CD4-positive, alpha-beta T cell (primary cell): Measurements from ENCODE around the gene TARS3. TPM values are rescaled to one million over a fixed set of nuclear protein-coding genes. Genes with fewer than 3 reads are reported as not detected.

Experiments
- ATAC-seq: fragments of 200-7000 bp; cut with Tn5 transposase; one replicate; pipeline ENCODE4 v1.10.0; 2022; ENCODE audit warnings: mild to moderate bottlenecking; ENCODE audit not compliant: poor library complexity
- CTCF ChIA-PET: fragments of 350-600 bp; sonication (Branson Sonifier 250); formaldehyde crosslinking; loops from one replicate; lab custom pipeline; 2021; ENCODE audit warnings: antibody characterized with exemption, inconsistent platforms; lab: Charles Lee
- POLR2A ChIA-PET: fragments of 350-600 bp; sonication (Branson Sonifier 250); formaldehyde crosslinking; loops from one replicate; lab custom pipeline; 2021; ENCODE audit warnings: antibody characterized with exemption, inconsistent platforms; lab: Charles Lee
- DNase-seq, 14 experiments: peaks; one replicate each; pipeline ENCODE4 v3.0.0-alpha.2; 2013 to 2020; ENCODE audit warnings: mixed read lengths in 2 of 14
- H3K27ac ChIP-seq, 2 donors: one replicate each; pipeline versions ENCODE4 v1.5.1 to v1.7.0; 2013; ENCODE audit warnings: low read length in 2 of 2, low read depth in 1 of 2, mild to moderate bottlenecking in 1 of 2
- H3K27me3 ChIP-seq, 2 experiments: 1 replicate in 1 of 2; 2 replicates in 1 of 2; pipeline versions ENCODE4 v1.6.1 to v1.7.0; 2013; ENCODE audit warnings: low read length in 2 of 2, control low read depth in 1 of 2, mild to moderate bottlenecking in 1 of 2, moderate library complexity in 1 of 2; ENCODE audit not compliant: insufficient read depth in 2 of 2, control insufficient read depth in 1 of 2
- H3K36me3 ChIP-seq: one replicate; pipeline ENCODE4 v1.6.1; 2013; ENCODE audit warnings: low read length, control low read depth; ENCODE audit not compliant: insufficient read depth
- H3K4me1 ChIP-seq: one replicate; pipeline ENCODE4 v1.6.1; 2013; ENCODE audit warnings: low read length, control low read depth; ENCODE audit not compliant: insufficient read depth
- H3K4me3 ChIP-seq: one replicate; pipeline ENCODE4 v1.5.1; 2013; ENCODE audit warnings: mild to moderate bottlenecking, low read length, moderate library complexity
- H3K9me3 ChIP-seq, 2 experiments: 1 replicate in 1 of 2; 2 replicates in 1 of 2; pipeline versions ENCODE4 v1.6.1 to v1.7.0; 2013; ENCODE audit warnings: low read length in 2 of 2, mild to moderate bottlenecking in 2 of 2, control low read depth in 1 of 2, moderate library complexity in 1 of 2; ENCODE audit not compliant: control insufficient read depth in 1 of 2, insufficient read depth in 1 of 2
- H3K27ac Mint-ChIP-seq: one replicate; pipeline ENCODE4 v1.8.0; 2020; ENCODE audit warnings: mixed read lengths
- H3K27me3 Mint-ChIP-seq: one replicate; pipeline ENCODE4 v1.8.0; 2021; ENCODE audit warnings: mixed read lengths
- H3K36me3 Mint-ChIP-seq: one replicate; pipeline ENCODE4 v1.8.0; 2021; ENCODE audit warnings: low read depth, mixed read lengths
- H3K4me1 Mint-ChIP-seq: one replicate; pipeline ENCODE4 v1.8.0; 2021; ENCODE audit warnings: low read depth, mixed read lengths
- H3K4me3 Mint-ChIP-seq: one replicate; pipeline ENCODE4 v1.8.0; 2020; ENCODE audit warnings: mild to moderate bottlenecking, mixed read lengths
- H3K9me3 Mint-ChIP-seq: one replicate; pipeline ENCODE4 v1.8.0; 2020; ENCODE audit warnings: mixed read lengths
- intact Hi-C, 2 experiments: fragments of 100-400 bp; cut with DNase I in 1 of 2; cut with micrococcal nuclease in 1 of 2; formaldehyde crosslinking; loops; one replicate each; pipeline versions ENCODE4 v1.15.1 to v1.9.0; 2023 to 2025; cut with DNase I, micrococcal nuclease
- total RNA-seq, 174 experiments: library from RNA in 2 of 174; stranded (reverse) in 2 of 174; gene quantifications; one replicate each; pipeline ENCODE4 v1.2.3 and lab custom pipeline; 2021 to 2026
- TF ChIP-seq, protein P1 (sequence below): fragments of 200-600 bp; IDR thresholded peaks from one replicate; pipeline ENCODE4 v1.8.0; 2022; ENCODE audit warnings: antibody characterized with exemption, mild to moderate bottlenecking

TARS3 gene
- total RNA-seq, 2 experiments from 2014 or later, result 16.6 to 18.1 TPM

DNA sequence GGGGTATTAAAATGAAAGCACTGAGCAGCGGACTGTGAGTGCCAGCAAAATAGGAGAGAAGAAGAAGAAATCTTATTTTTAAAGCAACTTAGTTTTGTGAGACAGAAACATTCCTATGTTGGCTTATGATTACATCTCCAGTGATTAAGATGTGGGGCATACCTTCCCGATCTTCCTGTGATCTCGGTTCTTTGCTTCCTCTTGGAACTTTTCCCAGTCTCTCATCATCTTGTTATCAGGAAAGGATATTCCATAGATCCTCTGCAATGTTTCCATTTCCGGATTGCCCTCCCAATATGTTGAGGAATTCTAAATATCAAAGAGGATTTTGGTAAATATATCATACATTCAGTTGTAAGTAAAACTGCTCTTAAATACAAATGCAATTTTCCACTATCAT, 22.2 kb downstream of the TARS3 start:
- Histone ChIP-seq H3K36me3 (peaks cover 78% of the 10 kb centered on the region), H3K4me3 (no peak overlapping the region), H3K9me3 (no peaks in the 10 kb centered on the region), H3K27ac (no peak overlapping the region), H3K27me3 (no peaks in the 10 kb centered on the region), H3K4me1 (peaks cover 16% of the 10 kb centered on the region)
- no peak overlapping the region for H3K4me3 Mint-ChIP-seq
- H3K27ac Mint-ChIP-seq, result no peak overlapping the region
- DNase-seq (no peak), ATAC-seq (no peak)
- H3K27me3 Mint-ChIP-seq, result no peaks in the 10 kb centered on the region
- TF ChIP-seq, protein P1, sequence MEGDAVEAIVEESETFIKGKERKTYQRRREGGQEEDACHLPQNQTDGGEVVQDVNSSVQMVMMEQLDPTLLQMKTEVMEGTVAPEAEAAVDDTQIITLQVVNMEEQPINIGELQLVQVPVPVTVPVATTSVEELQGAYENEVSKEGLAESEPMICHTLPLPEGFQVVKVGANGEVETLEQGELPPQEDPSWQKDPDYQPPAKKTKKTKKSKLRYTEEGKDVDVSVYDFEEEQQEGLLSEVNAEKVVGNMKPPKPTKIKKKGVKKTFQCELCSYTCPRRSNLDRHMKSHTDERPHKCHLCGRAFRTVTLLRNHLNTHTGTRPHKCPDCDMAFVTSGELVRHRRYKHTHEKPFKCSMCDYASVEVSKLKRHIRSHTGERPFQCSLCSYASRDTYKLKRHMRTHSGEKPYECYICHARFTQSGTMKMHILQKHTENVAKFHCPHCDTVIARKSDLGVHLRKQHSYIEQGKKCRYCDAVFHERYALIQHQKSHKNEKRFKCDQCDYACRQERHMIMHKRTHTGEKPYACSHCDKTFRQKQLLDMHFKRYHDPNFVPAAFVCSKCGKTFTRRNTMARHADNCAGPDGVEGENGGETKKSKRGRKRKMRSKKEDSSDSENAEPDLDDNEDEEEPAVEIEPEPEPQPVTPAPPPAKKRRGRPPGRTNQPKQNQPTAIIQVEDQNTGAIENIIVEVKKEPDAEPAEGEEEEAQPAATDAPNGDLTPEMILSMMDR, result no peak
- peaks cover 29% of the 10 kb centered on the region for H3K4me1 Mint-ChIP-seq
- peaks cover 79% of the 10 kb centered on the region for H3K36me3 Mint-ChIP-seq
- ChIA-PET POLR2A (interaction anchor here (0.9 kb wide), 1 partner anchor 22 kb away, joined by 3 read pairs; the partner anchor contains the start of gene TARS3), CTCF (no interaction called here)
- no peaks in the 10 kb centered on the region for H3K9me3 Mint-ChIP-seq
- intact Hi-C loops, result no loop called here

DNA sequence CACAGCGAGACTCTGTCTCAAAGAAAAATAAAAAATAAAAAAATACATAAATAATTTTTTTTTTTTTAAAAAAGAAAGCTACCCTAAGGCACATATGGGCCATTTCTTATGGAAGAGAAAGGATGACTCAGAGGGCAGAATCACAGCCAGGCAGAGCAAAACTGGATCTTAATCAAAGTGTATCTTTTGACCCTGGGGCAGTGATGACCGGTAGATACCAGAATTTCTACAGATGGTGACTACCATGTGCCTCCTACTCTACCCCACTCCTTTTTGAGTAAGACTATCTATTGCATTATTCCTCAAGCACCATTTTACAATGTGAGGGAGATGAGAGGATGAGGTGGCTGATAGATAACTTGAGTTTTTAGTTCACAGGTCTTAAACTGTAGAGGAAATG, 26.0 kb downstream of the TARS3 start:
- intact Hi-C loops, result no loop called here
- Mint-ChIP-seq H3K4me3 (no peak overlapping the region), H3K36me3 (peaks cover 92% of the 10 kb centered on the region), H3K4me1 (peaks cover 44% of the 10 kb centered on the region), H3K27ac (peak overlapping the region; percentile 42), H3K9me3 (no peaks in the 10 kb centered on the region), H3K27me3 (no peaks in the 10 kb centered on the region)
- CTCF ChIA-PET, result no interaction called here
- DNase-seq, result no peak
- H3K4me1 ChIP-seq, result peaks cover 19% of the 10 kb centered on the region
- POLR2A ChIA-PET, result interaction anchor here (0.8 kb wide), 1 partner anchor 25 kb away, joined by 5 read pairs; no protein-coding TSS in a partner anchor
- ATAC-seq, result no peak
- H3K9me3 ChIP-seq, result no peaks in the 10 kb centered on the region
- TF ChIP-seq, protein P1, result no peak
- H3K27me3 ChIP-seq, result no peaks in the 10 kb centered on the region
- H3K4me3 ChIP-seq, result no peak overlapping the region
- peaks cover 83% of the 10 kb centered on the region for H3K36me3 ChIP-seq
- H3K27ac ChIP-seq, result no peak overlapping the region

DNA sequence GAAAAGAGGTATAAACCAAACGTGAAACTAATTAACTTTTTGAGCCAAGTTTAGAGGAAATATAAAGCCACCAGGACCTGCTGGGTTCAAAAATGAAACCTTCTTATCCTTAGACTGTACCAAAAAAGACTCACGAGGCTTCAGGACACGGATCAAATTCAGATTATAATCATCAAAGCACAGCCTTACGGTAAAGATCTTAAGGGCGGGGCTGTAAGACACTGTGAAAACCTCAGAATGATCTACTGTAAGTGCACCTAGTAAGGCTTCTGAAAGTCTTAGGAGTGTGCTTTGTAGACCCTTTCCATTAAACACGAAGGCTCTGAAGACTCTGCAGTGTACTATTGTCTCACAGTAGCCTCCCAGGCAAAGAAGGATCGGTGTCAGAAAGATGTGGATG, 26.8 kb downstream of the TARS3 start:
- intact Hi-C loops, result loop anchor here in 1 of 2 experiments (2.0 kb wide), 1 partner anchor 27 kb away; the partner anchor contains the start of gene TARS3
- TF ChIP-seq, protein P1, result no peak
- ChIA-PET POLR2A (interaction anchor here (1.2 kb wide), 1 partner anchor 26 kb away, joined by 7 read pairs; the partner anchor contains the start of gene TARS3), CTCF (no interaction called here)
- H3K27me3 ChIP-seq, result no peaks in the 10 kb centered on the region
- H3K4me1 ChIP-seq, result peaks cover 19% of the 10 kb centered on the region
- peaks cover 83% of the 10 kb centered on the region for H3K36me3 ChIP-seq
- H3K27me3 Mint-ChIP-seq, result no peaks in the 10 kb centered on the region
- H3K36me3 Mint-ChIP-seq, result peaks cover 95% of the 10 kb centered on the region
- H3K27ac ChIP-seq, result peak overlapping the region in 1 of 2 donors; percentile 11
- H3K9me3 Mint-ChIP-seq, result no peaks in the 10 kb centered on the region
- peak overlapping the region; percentile 88 for H3K27ac Mint-ChIP-seq
- H3K9me3 ChIP-seq, result no peaks in the 10 kb centered on the region
- ATAC-seq, result peak; percentile 90
- peaks cover 44% of the 10 kb centered on the region for H3K4me1 Mint-ChIP-seq
- DNase-seq, result peak in 4 of 14 experiments; percentile 2 to 34 (median 24)
- H3K4me3 ChIP-seq, result no peak overlapping the region
- peak overlapping the region; percentile 76 for H3K4me3 Mint-ChIP-seq
